HCT116 (cell line): ENCODE results near the gene TMEM119. TPM values are rescaled to one million over a fixed set of nuclear protein-coding genes. Genes with fewer than 3 reads are reported as not detected.

Experiments
- ATAC-seq: fragments of 200-7000 bp; cut with Tn5 transposase; 2 replicates; pipeline ENCODE4 v1.9.1; 2020; ENCODE audit warnings: mild to moderate bottlenecking, moderate library complexity
- BruUV-seq: library from RNA; stranded (reverse); fragments of 400-500 nt; replicated peaks from 2 replicates; lab custom pipeline; 2021; lab: Mats Ljungman, UMichigan
- CTCF ChIA-PET: fragments of 300-600 bp; sonication (Branson Sonifier 250); formaldehyde crosslinking; loops from one replicate; lab custom pipeline; 2021; ENCODE audit warnings: antibody characterized with exemption; lab: Charles Lee
- POLR2A ChIA-PET: fragments of 300-600, 350-600 bp; sonication (Branson Sonifier 250); formaldehyde crosslinking; loops from one replicate; lab custom pipeline; 2021; ENCODE audit warnings: antibody characterized with exemption; lab: Charles Lee
- RAD21 ChIA-PET, 2 experiments: fragments of 300-600 bp; sonication (Branson Sonifier 250); formaldehyde crosslinking; loops; one replicate each; lab custom pipeline; 2023; ENCODE audit warnings: low total read pairs in 2 of 2; ENCODE audit not compliant: uncharacterized antibody in 2 of 2, unreplicated experiment in 2 of 2, low non-redundant PET in 1 of 2; lab: Charles Lee
- DNase-seq: peaks from one replicate; pipeline ENCODE4 v3.0.0-alpha.2; 2010; ENCODE audit warnings: low read depth, low spot score
- H2AFZ ChIP-seq: fragments of 200-600 bp; shearing (Covaris generic), sonication (generic); 2 replicates; pipeline ENCODE4 v1.6.1; 2017; ENCODE audit warnings: low read depth, mixed run types, mixed read lengths, antibody characterized with exemption, low read length; ENCODE audit not compliant: poor library complexity, severe bottlenecking
- H3K27ac ChIP-seq: 2 replicates; pipeline ENCODE4 v1.5.1; 2012; ENCODE audit warnings: low read depth, low read length
- H3K27me3 ChIP-seq: fragments of 200-600 bp; sonication (generic); 2 replicates; pipeline ENCODE4 v1.6.1; 2016; ENCODE audit warnings: mixed run types, low read length, mixed read lengths; ENCODE audit not compliant: insufficient read depth
- H3K36me3 ChIP-seq, 2 experiments: fragments of 200-500 bp in 1 of 2; fragments of 200-600 bp in 1 of 2; sonication (Bioruptor generic) in 1 of 2; sonication (generic) in 1 of 2; 2 replicates each; pipeline versions ENCODE4 v1.5.1 to v1.6.1; 2014 to 2016; ENCODE audit warnings: low read length in 2 of 2, inconsistent platforms in 1 of 2, mixed read lengths in 1 of 2, mixed run types in 1 of 2; ENCODE audit not compliant: insufficient read depth in 2 of 2, control insufficient read depth in 1 of 2
- H3K4me1 ChIP-seq, 2 experiments: fragments of 200-600 bp in 1 of 2; sonication (generic) in 1 of 2; 2 replicates each; pipeline versions ENCODE4 v1.5.1 to v1.6.1; 2012 to 2017; ENCODE audit warnings: low read length in 2 of 2, inconsistent platforms in 1 of 2, mild to moderate bottlenecking in 1 of 2, mixed read lengths in 1 of 2, mixed run types in 1 of 2, moderate library complexity in 1 of 2; ENCODE audit not compliant: insufficient read depth in 2 of 2, control insufficient read depth in 1 of 2
- H3K4me2 ChIP-seq: fragments of 200-600 bp; sonication (generic); 2 replicates; pipeline ENCODE4 v1.6.1; 2017; ENCODE audit warnings: mixed run types, low read length, mixed read lengths
- H3K4me3 ChIP-seq, 2 experiments: fragments of 200-600 bp in 1 of 2; sonication (generic) in 1 of 2; replicated peaks in 1 of 2; 2 replicates each; pipeline ENCODE4 v1.5.1; 2011 to 2016; ENCODE audit warnings: low read length in 2 of 2, control low read depth in 1 of 2, low read depth in 1 of 2, mild to moderate bottlenecking in 1 of 2, mixed read lengths in 1 of 2, mixed run types in 1 of 2
- H3K79me2 ChIP-seq: fragments of 200-600 bp; sonication (generic); 2 replicates; pipeline ENCODE4 v1.6.1; 2017; ENCODE audit warnings: mild to moderate bottlenecking, mixed run types, low read length, moderate library complexity, mixed read lengths; ENCODE audit not compliant: insufficient read depth
- H3K9ac ChIP-seq: fragments of 200-600 bp; sonication (generic); 2 replicates; pipeline ENCODE4 v1.6.1; 2016; ENCODE audit warnings: low read length, mixed read lengths
- H3K9me2 ChIP-seq: fragments of 200-600 bp; sonication (generic), shearing (Covaris generic); 2 replicates; pipeline ENCODE4 v1.6.1; 2017; ENCODE audit warnings: mixed run types, mild to moderate bottlenecking, moderate library complexity; ENCODE audit not compliant: insufficient read depth
- H3K9me3 ChIP-seq, 2 experiments: fragments of 200-500 bp in 1 of 2; fragments of 200-600 bp in 1 of 2; sonication (Bioruptor generic) in 1 of 2; sonication (generic) in 1 of 2; 2 replicates each; pipeline ENCODE4 v1.6.1; 2014 to 2017; ENCODE audit warnings: low read length in 2 of 2, mixed read lengths in 2 of 2, inconsistent platforms in 1 of 2, low read depth in 1 of 2, mild to moderate bottlenecking in 1 of 2, mixed run types in 1 of 2, moderate library complexity in 1 of 2; ENCODE audit not compliant: control insufficient read depth in 1 of 2, insufficient read depth in 1 of 2
- H4K20me1 ChIP-seq: fragments of 200-600 bp; sonication (generic), shearing (Covaris generic); 2 replicates; pipeline ENCODE4 v1.6.1; 2017; ENCODE audit warnings: mixed run types, mild to moderate bottlenecking, moderate library complexity; ENCODE audit not compliant: insufficient read depth
- ATF3 ChIP-seq: IDR thresholded peaks from 2 replicates; pipeline ENCODE4 v1.6.1; 2012
- CEBPB ChIP-seq: IDR thresholded peaks from 2 replicates; pipeline ENCODE4 v1.6.1; 2012; ENCODE audit warnings: low read depth
- CTCF ChIP-seq, 3 experiments: fragments of 200-600 bp in 1 of 3; sonication (generic) in 1 of 3; IDR thresholded peaks in 2 of 3; conservative IDR thresholded peaks in 1 of 3; 2 replicates each; pipeline ENCODE4 v1.5.1; 2012 to 2017; ENCODE audit warnings: low read depth in 2 of 3, low read length in 2 of 3, antibody characterized with exemption in 1 of 3, borderline replicate concordance in 1 of 3, control low read depth in 1 of 3, mild to moderate bottlenecking in 1 of 3, mixed read lengths in 1 of 3, mixed run types in 1 of 3, moderate library complexity in 1 of 3; ENCODE audit not compliant: insufficient read depth in 1 of 3
- EGR1 ChIP-seq: IDR thresholded peaks from 2 replicates; pipeline ENCODE4 v1.6.1; 2012; ENCODE audit warnings: low read depth
- ELF1 ChIP-seq: IDR thresholded peaks from 2 replicates; pipeline ENCODE4 v1.6.1; 2012; ENCODE audit warnings: low read depth, borderline replicate concordance
- EZH2 ChIP-seq: fragments of 200-600 bp; sonication (generic); IDR thresholded peaks from 2 replicates; pipeline ENCODE4 v1.6.1; 2017; ENCODE audit warnings: antibody characterized with exemption, mixed run types
- FOSL1 ChIP-seq: IDR thresholded peaks from 2 replicates; pipeline ENCODE4 v1.6.1; 2012; ENCODE audit warnings: low read depth
- JUND ChIP-seq: IDR thresholded peaks from 2 replicates; pipeline ENCODE4 v1.6.1; 2012
- MAX ChIP-seq: IDR thresholded peaks from 2 replicates; pipeline ENCODE4 v1.6.1; 2012
- RAD21 ChIP-seq: IDR thresholded peaks from 2 replicates; pipeline ENCODE4 v1.6.1; 2012; ENCODE audit warnings: low read depth, mild to moderate bottlenecking
- TCF7L2 ChIP-seq: IDR thresholded peaks from 2 replicates; pipeline ENCODE4 v1.7.0; 2011; ENCODE audit warnings: borderline replicate concordance, inconsistent platforms; ENCODE audit not compliant: insufficient read depth, insufficient read length; ENCODE audit errors: extremely low read depth
- ZBTB33 ChIP-seq: IDR thresholded peaks from 2 replicates; pipeline ENCODE4 v1.6.1; 2011; ENCODE audit warnings: mild to moderate bottlenecking, low read length, moderate library complexity; ENCODE audit not compliant: insufficient replicate concordance; ENCODE audit errors: extremely low read depth
- ZNF274 ChIP-seq: fragments of 200-500 bp; sonication (Bioruptor generic); IDR thresholded peaks from 2 replicates; pipeline ENCODE4 v1.6.1; 2014; ENCODE audit warnings: mild to moderate bottlenecking, low read depth, low read length, inconsistent platforms
- intact Hi-C: fragments of 100-400 bp; cut with micrococcal nuclease; formaldehyde crosslinking; loops from 2 replicates; pipeline ENCODE4 v1.10.0; 2022
- microRNA-seq: library from miRNA; unstranded; fragments of <30 nt; microRNA quantifications from one replicate; pipeline ENCODE4, GENCODE V29; 2016; ENCODE audit warnings: borderline number of aligned reads
- total RNA-seq: library from RNA; stranded (reverse); gene quantifications from one replicate; pipeline ENCODE4 v1.2.1, GENCODE V29; 2021; ENCODE audit not compliant: unreplicated experiment

Gene TMEM119
- total RNA-seq, 1 experiment from 2014 or later, result not detected

- no peak overlapping the region for H2AFZ ChIP-seq
- H3K27me3 ChIP-seq, result no peaks in the 10 kb centered on the region
- H3K4me2 ChIP-seq, result no peak overlapping the region
- peaks cover 33 to 41% of the 10 kb centered on the region in 2 experiments; a peak in 3 of 4 replicates for H3K36me3 ChIP-seq
- intact Hi-C loops, result no loop called here
- H3K79me2 ChIP-seq, result peaks cover 92% of the 10 kb centered on the region
- H3K9me2 ChIP-seq, result no peaks in the 10 kb centered on the region
- no peak overlapping the region for H3K27ac ChIP-seq
- peaks cover 6 to 18% of the 10 kb centered on the region in 2 experiments for H3K4me1 ChIP-seq
- no TSS peak for BruUV-seq
- CTCF ChIA-PET, result no interaction called here
- no peak overlapping the region for H3K4me3 ChIP-seq
- DNase-seq (no peak), ATAC-seq (no peak)
- no peak overlapping the region for H3K9ac ChIP-seq
- no peaks in the 10 kb centered on the region for H3K9me3 ChIP-seq
- no peak for TF ChIP-seq TCF7L2
- no peak for TF ChIP-seq CTCF (IDR thresholded peaks at IDR 0.05 in 2 of 3, conservative IDR thresholded peaks at IDR 0.05 in 1 of 3; ENCODE audit: borderline replicate concordance in 1 of 3, insufficient read depth in 1 of 3, low read depth in 2 of 3, low read length in 2 of 3)
- TF ChIP-seq JUND, result no peak
- no peak for TF ChIP-seq ATF3
- TF ChIP-seq ZNF274, result no peak
- TF ChIP-seq ZBTB33, result no peak
- TF ChIP-seq EZH2, result no peak
- TF ChIP-seq RAD21, result no peak
- no peak for TF ChIP-seq CEBPB
- no peak for TF ChIP-seq ELF1
- TF ChIP-seq MAX, result no peak
- no peak for TF ChIP-seq FOSL1
- TF ChIP-seq EGR1, result no peak
- RAD21 ChIA-PET, result no interaction called here
- H4K20me1 ChIP-seq, result peaks cover 15% of the 10 kb centered on the region; the same call in 1 of the 2 replicates
- POLR2A ChIA-PET, result no interaction called here
Observed at GRCh38 chr12:108542320-108542719, 55.6 kb downstream of the TMEM119 start.

Small RNA genes within 50 kb of the gene (microRNA-seq; reads per million reads assigned to microRNA genes)
- gene MIR4496, result not detected

Other genes with a start within 250 kb of the TMEM119 start
- 5.1 TPM for gene FICD, start 82.8 kb downstream of the TMEM119 start, total RNA-seq
- 76.1 TPM for gene SART3, start 36.9 kb downstream of the TMEM119 start, total RNA-seq
- gene ISCU, start 35.5 kb downstream of the TMEM119 start, total RNA-seq, result 89.6 TPM
- 1.2 TPM for gene SELPLG, start 35.8 kb upstream of the TMEM119 start, total RNA-seq
- 138 TPM for gene CORO1C, start 133.4 kb upstream of the TMEM119 start, total RNA-seq